ENCODE measurements around the gene AHNAK2.

Gene AHNAK2

GRCh38 chr14:104966981-104967385, 11.2 kb downstream of the AHNAK2 start:
- TF ChIP-seq, protein P1, sequence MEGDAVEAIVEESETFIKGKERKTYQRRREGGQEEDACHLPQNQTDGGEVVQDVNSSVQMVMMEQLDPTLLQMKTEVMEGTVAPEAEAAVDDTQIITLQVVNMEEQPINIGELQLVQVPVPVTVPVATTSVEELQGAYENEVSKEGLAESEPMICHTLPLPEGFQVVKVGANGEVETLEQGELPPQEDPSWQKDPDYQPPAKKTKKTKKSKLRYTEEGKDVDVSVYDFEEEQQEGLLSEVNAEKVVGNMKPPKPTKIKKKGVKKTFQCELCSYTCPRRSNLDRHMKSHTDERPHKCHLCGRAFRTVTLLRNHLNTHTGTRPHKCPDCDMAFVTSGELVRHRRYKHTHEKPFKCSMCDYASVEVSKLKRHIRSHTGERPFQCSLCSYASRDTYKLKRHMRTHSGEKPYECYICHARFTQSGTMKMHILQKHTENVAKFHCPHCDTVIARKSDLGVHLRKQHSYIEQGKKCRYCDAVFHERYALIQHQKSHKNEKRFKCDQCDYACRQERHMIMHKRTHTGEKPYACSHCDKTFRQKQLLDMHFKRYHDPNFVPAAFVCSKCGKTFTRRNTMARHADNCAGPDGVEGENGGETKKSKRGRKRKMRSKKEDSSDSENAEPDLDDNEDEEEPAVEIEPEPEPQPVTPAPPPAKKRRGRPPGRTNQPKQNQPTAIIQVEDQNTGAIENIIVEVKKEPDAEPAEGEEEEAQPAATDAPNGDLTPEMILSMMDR (conservative IDR thresholded peaks at IDR 0.05; ENCODE audit: low read depth, low read length) = no peak
- no peak for DNase-seq (ENCODE audit: low read depth)
- H3K4me3 ChIP-seq (ENCODE audit: low read depth, low read length) = no peak overlapping the region

DNA sequence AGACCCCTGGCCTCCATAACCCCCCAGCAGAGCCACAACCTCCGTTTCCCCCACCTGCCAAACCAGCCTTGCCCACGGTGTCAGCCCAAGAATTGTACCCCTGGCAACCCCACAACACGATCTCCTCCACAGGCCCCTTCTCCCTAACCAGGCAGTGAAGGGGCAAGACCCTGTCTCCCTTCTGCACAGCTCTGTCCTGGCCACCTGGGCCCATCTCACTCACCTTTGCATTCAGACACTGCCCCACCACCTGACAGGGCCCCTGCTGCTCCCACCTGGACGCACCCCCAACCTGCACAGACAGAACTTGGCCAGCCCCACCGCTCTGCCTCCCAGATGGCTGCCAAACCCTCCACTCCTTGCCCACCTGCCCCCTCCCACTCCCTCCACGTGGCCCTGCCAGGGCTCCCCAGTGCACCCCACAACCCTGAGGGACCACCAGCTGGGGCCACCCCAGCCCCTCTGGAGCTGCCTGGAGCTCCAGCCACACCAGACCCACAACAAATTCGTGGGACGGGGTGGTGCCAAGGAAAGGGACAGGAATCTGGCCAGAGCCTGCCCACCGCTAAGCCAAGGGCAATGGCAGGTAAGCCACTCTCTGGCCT, 11.8 kb downstream of the AHNAK2 start:
- no peak overlapping the region for H3K4me3 ChIP-seq (ENCODE audit: low read depth, low read length)
- no peak for DNase-seq (ENCODE audit: low read depth)
- TF ChIP-seq, protein P1 (conservative IDR thresholded peaks at IDR 0.05; ENCODE audit: low read depth, low read length) = no peak

- TF ChIP-seq, protein P1 (conservative IDR thresholded peaks at IDR 0.05; ENCODE audit: low read depth, low read length) = no peak
- no peak for DNase-seq (ENCODE audit: low read depth)
- H3K4me3 ChIP-seq (ENCODE audit: low read depth, low read length) = no peak overlapping the region
Measured at GRCh38 chr14:104965561-104966231, 12.5 kb downstream of the AHNAK2 start.

GRCh38 chr14:104964546-104964945, 13.6 kb downstream of the AHNAK2 start:
- TF ChIP-seq, protein P1 (conservative IDR thresholded peaks at IDR 0.05; ENCODE audit: low read depth, low read length) = no peak
- no peak overlapping the region for H3K4me3 ChIP-seq (ENCODE audit: low read depth, low read length)
- DNase-seq (ENCODE audit: low read depth) = no peak

DNA sequence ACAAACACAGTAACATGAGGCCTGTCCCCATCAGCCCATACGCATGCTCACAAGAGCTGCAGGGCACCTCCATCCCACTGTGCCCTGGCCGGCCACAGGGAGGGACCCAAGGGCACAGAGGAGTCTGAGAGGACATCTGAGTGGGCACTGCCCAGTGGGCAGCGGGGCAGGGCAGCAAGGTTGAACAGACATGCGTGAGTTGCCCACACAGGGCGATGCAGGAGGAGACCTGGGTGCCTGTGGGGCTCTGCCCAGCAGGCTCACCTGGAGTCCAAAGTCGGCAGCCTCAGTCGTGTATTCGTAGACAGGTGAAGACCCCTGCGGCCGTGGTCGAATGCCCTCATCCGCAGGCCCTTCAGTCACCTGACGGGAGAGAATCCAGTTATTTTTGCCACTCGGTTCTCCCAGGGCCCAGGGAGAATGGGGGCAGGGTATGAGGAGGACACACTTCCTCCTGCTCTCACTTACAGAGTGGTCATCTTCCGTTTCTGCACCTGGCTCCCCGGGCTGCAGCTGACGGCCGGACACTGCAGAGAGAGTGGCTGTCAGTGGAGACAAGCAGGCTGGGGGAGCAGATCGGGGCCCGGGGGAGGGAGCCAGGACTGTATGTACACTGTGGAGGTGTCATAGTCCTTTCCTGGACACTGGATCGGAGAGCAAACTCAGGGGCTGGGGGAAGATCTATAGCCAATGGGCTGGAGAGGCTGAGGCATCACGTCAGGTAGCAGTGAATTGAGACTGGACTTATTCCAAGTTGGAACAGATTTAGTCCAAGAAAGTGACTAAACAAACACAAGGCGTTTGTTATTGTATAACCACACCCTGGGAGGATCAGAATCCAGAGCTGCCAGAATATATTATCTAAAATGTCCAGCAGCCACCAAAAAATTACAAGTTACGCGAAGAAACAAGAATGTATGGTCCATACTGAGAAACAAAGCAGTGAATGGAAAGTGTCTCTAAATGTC, 20.7 kb downstream of the AHNAK2 start:
- TF ChIP-seq, protein P1 (conservative IDR thresholded peaks at IDR 0.05; ENCODE audit: low read depth, low read length) = no peak
- DNase-seq (ENCODE audit: low read depth) = no peak
- H3K4me3 ChIP-seq (ENCODE audit: low read depth, low read length) = no peak overlapping the region

- TF ChIP-seq, protein P1 (conservative IDR thresholded peaks at IDR 0.05; ENCODE audit: low read depth, low read length) = no peak
- no peak overlapping the region for H3K4me3 ChIP-seq (ENCODE audit: low read depth, low read length)
- no peak for DNase-seq (ENCODE audit: low read depth)
Measured at GRCh38 chr14:104956290-104956890, 21.8 kb downstream of the AHNAK2 start.
